ENCODE measurements around the gene MRPL40.

DNA sequence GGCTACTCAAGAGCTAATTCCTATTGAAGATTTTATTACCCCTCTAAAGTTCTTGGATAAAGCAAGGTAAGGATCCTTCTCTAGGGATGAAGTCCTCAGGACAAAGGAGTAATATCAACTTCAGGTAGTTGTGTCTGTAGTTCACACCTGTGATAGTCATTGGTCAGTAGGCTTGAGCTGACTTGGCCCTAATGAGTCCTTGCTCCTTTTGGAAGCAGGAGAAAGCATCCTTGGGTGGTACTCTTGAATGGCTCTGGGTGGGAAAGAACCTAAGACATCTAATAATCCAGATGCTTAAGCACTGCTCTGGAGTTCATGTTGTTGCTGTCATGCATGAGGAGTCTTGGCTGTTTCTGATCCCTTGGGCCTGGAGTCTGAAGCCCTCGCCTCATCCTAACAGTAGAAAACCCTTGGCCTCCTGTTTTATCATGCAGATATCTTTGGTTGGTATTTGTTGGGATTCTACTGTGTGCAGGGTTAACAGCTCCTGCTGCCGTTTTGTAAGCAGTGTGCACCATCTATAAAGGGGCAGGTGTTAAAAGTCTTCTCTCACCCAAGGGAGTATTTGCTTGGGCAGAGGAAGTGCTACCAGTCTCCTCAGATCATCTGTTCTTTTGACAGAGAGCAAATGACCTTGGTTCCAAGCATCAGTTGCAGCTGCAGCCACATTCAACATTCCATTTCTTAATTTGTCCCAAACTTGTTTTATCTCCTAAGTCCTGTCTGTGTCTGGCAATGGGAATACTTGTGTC is 2.7 kb downstream of the MRPL40 start:
- TF ChIP-seq, protein P1, sequence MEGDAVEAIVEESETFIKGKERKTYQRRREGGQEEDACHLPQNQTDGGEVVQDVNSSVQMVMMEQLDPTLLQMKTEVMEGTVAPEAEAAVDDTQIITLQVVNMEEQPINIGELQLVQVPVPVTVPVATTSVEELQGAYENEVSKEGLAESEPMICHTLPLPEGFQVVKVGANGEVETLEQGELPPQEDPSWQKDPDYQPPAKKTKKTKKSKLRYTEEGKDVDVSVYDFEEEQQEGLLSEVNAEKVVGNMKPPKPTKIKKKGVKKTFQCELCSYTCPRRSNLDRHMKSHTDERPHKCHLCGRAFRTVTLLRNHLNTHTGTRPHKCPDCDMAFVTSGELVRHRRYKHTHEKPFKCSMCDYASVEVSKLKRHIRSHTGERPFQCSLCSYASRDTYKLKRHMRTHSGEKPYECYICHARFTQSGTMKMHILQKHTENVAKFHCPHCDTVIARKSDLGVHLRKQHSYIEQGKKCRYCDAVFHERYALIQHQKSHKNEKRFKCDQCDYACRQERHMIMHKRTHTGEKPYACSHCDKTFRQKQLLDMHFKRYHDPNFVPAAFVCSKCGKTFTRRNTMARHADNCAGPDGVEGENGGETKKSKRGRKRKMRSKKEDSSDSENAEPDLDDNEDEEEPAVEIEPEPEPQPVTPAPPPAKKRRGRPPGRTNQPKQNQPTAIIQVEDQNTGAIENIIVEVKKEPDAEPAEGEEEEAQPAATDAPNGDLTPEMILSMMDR (IDR thresholded peaks at IDR 0.05), result no peak
- TF ChIP-seq POLR2AphosphoS5 (IDR thresholded peaks at IDR 0.05) (no peak), POLR2A (IDR thresholded peaks at IDR 0.05) (no peak)
